ENCODE measurements around the gene CPNE8. TPM values are rescaled to one million over a fixed set of nuclear protein-coding genes. Genes with fewer than 3 reads are reported as not detected.

Gene CPNE8
- total RNA-seq (10 to 100 TPM; 31.3 to 40.2 TPM), polyA plus RNA-seq (1 to 10 TPM; 5.8 to 9.3 TPM)
- long read RNA-seq, donor 1, partial matches to known transcripts = 6 of 29 reads
- long read RNA-seq, donor 1, other reads (novel, unspliced or antisense) = 23 of 29 reads
- long read RNA-seq, donor 2, partial matches to known transcripts = 3 of 17 reads
- long read RNA-seq, donor 2, other reads (novel, unspliced or antisense) = 14 of 17 reads

DNA sequence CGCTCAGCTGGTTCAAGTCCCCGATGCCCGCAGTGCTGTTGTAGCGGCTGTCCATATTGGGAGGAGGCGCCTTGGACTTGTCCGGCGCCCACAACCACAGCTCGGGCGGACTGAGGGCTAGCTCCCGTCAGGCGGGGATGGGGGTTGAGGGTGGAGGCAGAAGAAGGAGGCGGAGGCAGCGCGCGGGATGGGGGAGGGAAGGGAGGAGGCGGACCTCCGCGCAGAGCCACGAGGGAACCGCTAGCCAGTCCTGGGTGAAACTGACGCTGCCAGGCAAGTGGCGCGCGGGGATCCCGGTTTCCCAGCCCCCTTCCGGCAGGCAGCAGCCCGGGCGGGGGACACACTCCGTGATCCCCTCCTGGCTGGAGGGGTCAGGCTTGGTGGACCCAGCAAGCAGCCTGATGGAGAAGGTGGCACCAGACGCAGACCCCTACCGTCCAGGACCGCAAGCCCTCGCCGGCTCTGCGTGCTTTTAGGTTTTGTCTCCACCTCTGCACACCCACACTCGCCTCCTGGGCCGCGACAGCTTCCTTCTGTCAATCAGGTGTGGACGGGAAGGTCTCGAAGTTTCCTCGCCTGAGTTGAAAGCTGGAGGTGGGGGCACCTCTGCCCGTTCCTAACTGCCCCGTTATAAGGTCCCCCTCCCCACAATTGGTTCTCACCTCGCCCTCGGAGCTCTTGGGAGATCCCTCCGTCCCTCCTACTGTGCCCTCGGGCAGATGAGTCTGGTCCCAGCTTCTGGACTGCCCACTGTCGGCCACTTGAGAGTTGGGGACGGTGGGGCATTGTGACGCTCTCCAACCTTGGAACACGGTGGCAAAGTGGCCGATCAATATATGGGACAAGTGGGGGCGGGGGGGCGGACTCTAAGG lies at the start of gene CPNE8:
TSS of gene CPNE8 (minus strand) at position 112 of the 872 bp plus-strand sequence. CDS start at position 55, 57 bp downstream.
- peak within 1 kb of the TSS; percentile 33 to 70 for H3K27ac ChIP-seq (ENCODE audit: low read depth in 1 of 2, low read length in 2 of 2)
- WGBS, 2 donors = 0 to 1% methylated on average over 51 to 54 of the region's 54 CpGs
- peak within 1 kb of the TSS; percentile 34 to 42 for H3K4me3 ChIP-seq (ENCODE audit: low read length in 2 of 2)
- no peaks in the 10 kb centered on the region for H3K4me1 ChIP-seq (ENCODE audit: control insufficient read depth in 1 of 2, insufficient read depth in 2 of 2, low read length in 2 of 2)
- no peaks in the 10 kb centered on the region for H3K36me3 ChIP-seq (ENCODE audit: control insufficient read depth in 1 of 2, insufficient read depth in 2 of 2, low read length in 1 of 2)
- no peaks in the 10 kb centered on the region for H3K9me3 ChIP-seq (ENCODE audit: control insufficient read depth, low read length)
- H3K27me3 ChIP-seq (ENCODE audit: control insufficient read depth in 1 of 2, insufficient read depth in 2 of 2, low read length in 1 of 2) = no peaks in the 10 kb centered on the region
- DNase-seq (peak; percentile 95 to 97), ATAC-seq (ENCODE audit: low FRiP score) (peak; percentile 95)
- intact Hi-C loops (cut with DNase I) = no loop called here

DNA sequence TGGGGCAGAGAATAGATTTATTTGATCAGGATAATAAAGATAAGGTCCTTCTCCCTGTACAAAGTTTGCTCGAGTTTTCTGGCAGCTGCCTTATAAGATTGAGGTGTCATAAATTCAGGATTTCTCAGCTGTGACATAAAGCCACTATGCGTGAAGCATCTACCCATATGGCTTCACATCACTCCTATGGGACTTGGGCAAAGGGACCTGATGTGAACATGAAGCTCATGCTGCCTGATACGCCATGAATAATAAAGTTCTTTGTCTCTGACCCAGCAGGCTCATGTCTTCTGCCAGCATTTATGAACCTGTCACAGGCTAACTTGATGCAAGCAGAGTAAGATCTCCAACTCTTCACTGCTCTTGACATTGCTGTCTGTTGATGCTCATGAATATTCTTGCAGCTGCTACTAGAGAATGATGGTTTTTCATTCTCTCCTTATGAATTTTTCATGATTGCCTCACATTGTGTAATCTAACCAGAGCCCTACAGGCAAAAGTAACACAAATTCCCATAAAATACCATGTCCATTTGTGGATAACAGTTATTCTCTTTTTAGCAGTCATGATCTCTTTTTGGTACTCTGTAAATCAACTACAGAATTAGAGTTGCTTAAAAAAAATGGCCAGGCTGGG lies 49.0 kb upstream of the CPNE8 start:
- H3K4me1 ChIP-seq (ENCODE audit: control insufficient read depth in 1 of 2, insufficient read depth in 2 of 2, low read length in 2 of 2) = no peaks in the 10 kb centered on the region
- DNase-seq (no peak), ATAC-seq (ENCODE audit: low FRiP score) (no peak)
- no peak overlapping the region for H3K4me3 ChIP-seq (ENCODE audit: low read length in 2 of 2)
- H3K9me3 ChIP-seq (ENCODE audit: control insufficient read depth, low read length) = peaks cover 2% of the 10 kb centered on the region
- WGBS, 2 donors = 66 to 72% methylated on average over 3 of the region's 3 CpGs
- no peaks in the 10 kb centered on the region for H3K27me3 ChIP-seq (ENCODE audit: control insufficient read depth in 1 of 2, insufficient read depth in 2 of 2, low read length in 1 of 2)
- H3K27ac ChIP-seq (ENCODE audit: low read depth in 1 of 2, low read length in 2 of 2) = no peak overlapping the region
- intact Hi-C loops (cut with DNase I) = no loop called here
- no peaks in the 10 kb centered on the region for H3K36me3 ChIP-seq (ENCODE audit: control insufficient read depth in 1 of 2, insufficient read depth in 2 of 2, low read length in 1 of 2)

DNA sequence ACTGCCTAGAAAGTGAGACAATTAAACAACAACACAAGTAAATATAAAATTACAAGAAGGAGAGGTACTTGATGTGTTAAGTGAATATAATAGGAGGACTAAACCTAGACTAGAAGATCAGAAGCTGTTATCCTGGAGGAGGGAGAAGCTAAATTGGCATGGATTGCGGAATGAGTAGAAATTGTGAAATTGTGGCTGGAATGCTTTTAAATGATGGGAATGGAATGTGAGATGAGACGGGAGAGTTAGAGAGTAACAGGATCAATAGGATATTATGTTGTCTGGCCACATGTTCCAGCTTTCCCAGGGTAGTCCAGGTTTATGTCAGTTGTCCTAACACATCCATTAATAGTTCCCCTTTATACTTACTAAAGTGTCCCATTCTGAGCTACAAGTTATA lies 44.0 kb upstream of the CPNE8 start:
- Histone ChIP-seq H3K9me3 (ENCODE audit: control insufficient read depth, low read length) (peaks cover 2% of the 10 kb centered on the region), H3K4me3 (ENCODE audit: low read length in 2 of 2) (no peak overlapping the region), H3K4me1 (ENCODE audit: control insufficient read depth in 1 of 2, insufficient read depth in 2 of 2, low read length in 2 of 2) (no peaks in the 10 kb centered on the region), H3K27me3 (ENCODE audit: control insufficient read depth in 1 of 2, insufficient read depth in 2 of 2, low read length in 1 of 2) (peaks cover 0 to 1% of the 10 kb centered on the region in 2 donors), H3K36me3 (ENCODE audit: control insufficient read depth in 1 of 2, insufficient read depth in 2 of 2, low read length in 1 of 2) (no peaks in the 10 kb centered on the region), H3K27ac (ENCODE audit: low read depth in 1 of 2, low read length in 2 of 2) (no peak overlapping the region)
- WGBS, 2 donors = 76% methylated on average over 2 of the region's 2 CpGs
- DNase-seq (no peak), ATAC-seq (ENCODE audit: low FRiP score) (no peak)
- intact Hi-C loops (cut with DNase I) = no loop called here

DNA sequence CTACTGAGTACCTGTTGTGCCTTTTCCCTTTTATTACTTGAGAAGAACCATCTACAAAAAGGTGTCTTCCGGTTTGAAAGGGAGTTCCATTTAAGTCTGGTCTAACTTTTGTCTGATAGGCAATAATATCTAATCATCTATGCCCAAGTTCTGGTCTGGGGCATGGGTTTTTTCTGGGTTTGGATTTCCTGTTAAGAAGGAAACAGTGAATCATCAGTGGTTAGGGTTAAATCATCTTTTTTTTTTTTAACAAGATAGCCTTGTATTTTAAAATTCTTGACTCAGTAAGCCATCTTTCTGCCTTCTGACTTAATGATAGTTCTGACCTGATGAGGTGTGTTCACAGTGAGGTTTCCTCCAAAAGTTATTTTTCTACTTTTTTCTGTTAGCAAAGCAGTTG lies 29.3 kb upstream of the CPNE8 start:
- Histone ChIP-seq H3K9me3 (ENCODE audit: control insufficient read depth, low read length) (peaks cover 7% of the 10 kb centered on the region), H3K4me1 (ENCODE audit: control insufficient read depth in 1 of 2, insufficient read depth in 2 of 2, low read length in 2 of 2) (no peaks in the 10 kb centered on the region), H3K4me3 (ENCODE audit: low read length in 2 of 2) (no peak overlapping the region), H3K27me3 (ENCODE audit: control insufficient read depth in 1 of 2, insufficient read depth in 2 of 2, low read length in 1 of 2) (no peaks in the 10 kb centered on the region), H3K27ac (ENCODE audit: low read depth in 1 of 2, low read length in 2 of 2) (no peak overlapping the region), H3K36me3 (ENCODE audit: control insufficient read depth in 1 of 2, insufficient read depth in 2 of 2, low read length in 1 of 2) (no peaks in the 10 kb centered on the region)
- no peak for ATAC-seq (ENCODE audit: low FRiP score)
- WGBS, 2 donors = 78% methylated on average over 1 of the region's 1 CpG
- no peak for DNase-seq
- intact Hi-C loops (cut with DNase I) = no loop called here

DNA sequence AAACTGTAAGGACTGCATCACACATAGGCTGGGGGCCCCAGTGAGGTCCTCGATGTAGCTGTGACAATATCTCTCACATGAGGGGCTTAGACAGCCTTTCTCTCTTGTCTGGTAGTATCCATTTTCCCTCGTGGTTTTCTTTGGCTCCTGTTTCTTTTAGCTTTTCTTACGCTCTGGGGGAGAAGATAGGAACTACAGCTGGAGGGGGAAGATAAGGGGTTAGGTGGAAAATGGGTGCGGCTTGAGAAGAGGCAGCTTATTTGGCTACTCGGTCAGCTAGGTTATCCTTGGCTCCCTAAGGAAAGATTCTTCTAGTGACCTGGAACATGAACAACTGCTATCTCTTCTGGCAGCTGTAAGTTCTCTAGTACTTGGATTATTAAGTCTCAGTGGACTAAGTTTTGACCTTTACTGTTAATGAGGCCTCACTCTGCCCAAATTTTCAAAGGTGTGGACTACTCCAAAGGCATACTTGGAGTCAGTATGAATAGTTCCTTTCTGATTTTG lies 28.7 kb upstream of the CPNE8 start:
- Histone ChIP-seq H3K4me1 (ENCODE audit: control insufficient read depth in 1 of 2, insufficient read depth in 2 of 2, low read length in 2 of 2) (no peaks in the 10 kb centered on the region), H3K4me3 (ENCODE audit: low read length in 2 of 2) (no peak overlapping the region), H3K9me3 (ENCODE audit: control insufficient read depth, low read length) (peaks cover 7% of the 10 kb centered on the region), H3K27ac (ENCODE audit: low read depth in 1 of 2, low read length in 2 of 2) (no peak overlapping the region), H3K36me3 (ENCODE audit: control insufficient read depth in 1 of 2, insufficient read depth in 2 of 2, low read length in 1 of 2) (no peaks in the 10 kb centered on the region), H3K27me3 (ENCODE audit: control insufficient read depth in 1 of 2, insufficient read depth in 2 of 2, low read length in 1 of 2) (no peaks in the 10 kb centered on the region)
- DNase-seq (no peak), ATAC-seq (ENCODE audit: low FRiP score) (no peak)
- WGBS, 2 donors = 64 to 66% methylated on average over 5 of the region's 5 CpGs
- intact Hi-C loops (cut with DNase I) = no loop called here

DNA sequence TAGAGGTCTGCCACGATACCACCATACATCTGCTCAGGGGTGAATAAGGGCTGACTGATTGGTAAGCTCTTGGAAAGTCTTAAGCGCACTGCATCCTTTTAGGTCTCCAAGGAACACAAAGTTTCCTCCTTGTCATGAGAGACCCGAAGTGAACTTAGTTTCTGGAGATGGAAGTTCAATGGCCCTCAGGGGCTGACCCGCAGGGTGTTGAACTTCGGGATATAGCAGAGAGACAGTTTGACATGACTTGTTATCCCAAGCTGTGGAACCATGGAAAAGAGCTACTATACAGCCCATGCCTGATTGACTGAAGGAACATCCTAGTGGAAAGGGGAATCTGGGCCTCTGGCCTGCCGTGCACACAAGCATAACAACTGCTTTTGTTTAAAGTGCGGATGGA lies 26.9 kb upstream of the CPNE8 start:
- DNase-seq = no peak
- intact Hi-C loops (cut with DNase I) = no loop called here
- no peaks in the 10 kb centered on the region for H3K27me3 ChIP-seq (ENCODE audit: control insufficient read depth in 1 of 2, insufficient read depth in 2 of 2, low read length in 1 of 2)
- 91% methylated on average over 7 of the region's 7 CpGs for WGBS, 2 donors
- H3K4me1 ChIP-seq (ENCODE audit: control insufficient read depth in 1 of 2, insufficient read depth in 2 of 2, low read length in 2 of 2) = no peaks in the 10 kb centered on the region
- H3K4me3 ChIP-seq (ENCODE audit: low read length in 2 of 2) = no peak overlapping the region
- no peak for ATAC-seq (ENCODE audit: low FRiP score)
- no peaks in the 10 kb centered on the region for H3K36me3 ChIP-seq (ENCODE audit: control insufficient read depth in 1 of 2, insufficient read depth in 2 of 2, low read length in 1 of 2)
- H3K9me3 ChIP-seq (ENCODE audit: control insufficient read depth, low read length) = peaks cover under 1% of the 10 kb centered on the region
- no peak overlapping the region for H3K27ac ChIP-seq (ENCODE audit: low read depth in 1 of 2, low read length in 2 of 2)

DNA sequence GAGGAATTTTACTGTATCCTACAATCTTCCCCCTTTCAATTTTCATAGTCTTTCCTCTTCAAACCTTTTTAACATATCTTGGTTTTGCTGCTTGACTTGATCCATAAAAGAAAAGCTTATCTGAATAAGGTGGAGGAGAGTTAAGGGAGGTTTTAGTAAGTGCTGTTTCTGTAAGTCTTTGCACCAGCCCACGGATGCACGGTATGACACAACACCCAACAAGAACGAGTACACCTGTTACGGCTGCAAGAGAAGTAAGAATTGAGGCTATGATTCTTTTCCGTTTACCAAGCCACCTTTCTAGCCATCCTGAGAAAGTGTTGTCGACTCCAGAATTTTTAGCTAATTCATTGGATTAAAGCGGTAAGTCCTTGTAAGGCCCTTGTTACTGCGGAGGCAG lies 26.1 kb upstream of the CPNE8 start:
- intact Hi-C loops (cut with DNase I) = no loop called here

DNA sequence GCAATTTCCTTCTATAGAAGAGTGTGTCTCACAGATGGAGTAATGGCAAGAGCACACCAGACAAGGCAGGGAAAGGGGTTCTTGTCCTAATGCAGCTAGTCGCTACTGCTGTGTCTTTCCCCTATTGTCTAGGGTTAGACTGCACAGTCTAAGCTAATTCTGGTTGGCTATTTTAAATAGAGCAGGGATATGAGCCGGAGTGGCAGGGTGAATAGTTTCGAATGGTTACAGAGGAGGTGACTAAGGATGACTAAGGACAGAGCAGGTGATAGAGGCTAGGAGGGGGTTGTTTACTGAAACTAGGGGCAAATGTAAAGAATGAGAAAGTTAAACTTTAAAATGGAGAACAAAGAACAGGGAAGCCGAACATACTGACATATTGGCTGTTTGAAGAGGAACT lies 25.6 kb upstream of the CPNE8 start:
- intact Hi-C loops (cut with DNase I) = no loop called here
- ATAC-seq (ENCODE audit: low FRiP score) = no peak
- no peaks in the 10 kb centered on the region for H3K9me3 ChIP-seq (ENCODE audit: control insufficient read depth, low read length)
- no peaks in the 10 kb centered on the region for H3K4me1 ChIP-seq (ENCODE audit: control insufficient read depth in 1 of 2, insufficient read depth in 2 of 2, low read length in 2 of 2)
- H3K27me3 ChIP-seq (ENCODE audit: control insufficient read depth in 1 of 2, insufficient read depth in 2 of 2, low read length in 1 of 2) = no peaks in the 10 kb centered on the region
- no peak overlapping the region for H3K4me3 ChIP-seq (ENCODE audit: low read length in 2 of 2)
- DNase-seq = no peak
- WGBS, 2 donors = 75 to 81% methylated on average over 4 of the region's 4 CpGs
- H3K27ac ChIP-seq (ENCODE audit: low read depth in 1 of 2, low read length in 2 of 2) = no peak overlapping the region
- H3K36me3 ChIP-seq (ENCODE audit: control insufficient read depth in 1 of 2, insufficient read depth in 2 of 2, low read length in 1 of 2) = no peaks in the 10 kb centered on the region

More for the DNA sequence above, 26.1 kb upstream of the CPNE8 start:
- DNase-seq (no peak), ATAC-seq (ENCODE audit: low FRiP score) (no peak)
- whole genome bisulfite sequencing, 2 donors = 93 to 94% methylated on average over 8 of the region's 8 CpGs
- H3K9me3 ChIP-seq (ENCODE audit: control insufficient read depth, low read length) = no peaks in the 10 kb centered on the region
- no peaks in the 10 kb centered on the region for H3K27me3 ChIP-seq (ENCODE audit: control insufficient read depth in 1 of 2, insufficient read depth in 2 of 2, low read length in 1 of 2)
- no peak overlapping the region for H3K27ac ChIP-seq (ENCODE audit: low read depth in 1 of 2, low read length in 2 of 2)
- no peaks in the 10 kb centered on the region for H3K4me1 ChIP-seq (ENCODE audit: control insufficient read depth in 1 of 2, insufficient read depth in 2 of 2, low read length in 2 of 2)
- no peak overlapping the region for H3K4me3 ChIP-seq (ENCODE audit: low read length in 2 of 2)
- H3K36me3 ChIP-seq (ENCODE audit: control insufficient read depth in 1 of 2, insufficient read depth in 2 of 2, low read length in 1 of 2) = no peaks in the 10 kb centered on the region
